Measurements from ENCODE around the gene DGAT2.
A peak's percentile ranks its signal among the peaks of the same experiment; 100 is the strongest.
"Not testable (repeated sequence)": the region's sequence is repeated elsewhere in the genome, so short reads cannot be mapped to it uniquely, and the experiment has no call there.

Gene DGAT2, protein sequence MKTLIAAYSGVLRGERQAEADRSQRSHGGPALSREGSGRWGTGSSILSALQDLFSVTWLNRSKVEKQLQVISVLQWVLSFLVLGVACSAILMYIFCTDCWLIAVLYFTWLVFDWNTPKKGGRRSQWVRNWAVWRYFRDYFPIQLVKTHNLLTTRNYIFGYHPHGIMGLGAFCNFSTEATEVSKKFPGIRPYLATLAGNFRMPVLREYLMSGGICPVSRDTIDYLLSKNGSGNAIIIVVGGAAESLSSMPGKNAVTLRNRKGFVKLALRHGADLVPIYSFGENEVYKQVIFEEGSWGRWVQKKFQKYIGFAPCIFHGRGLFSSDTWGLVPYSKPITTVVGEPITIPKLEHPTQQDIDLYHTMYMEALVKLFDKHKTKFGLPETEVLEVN

DNA sequence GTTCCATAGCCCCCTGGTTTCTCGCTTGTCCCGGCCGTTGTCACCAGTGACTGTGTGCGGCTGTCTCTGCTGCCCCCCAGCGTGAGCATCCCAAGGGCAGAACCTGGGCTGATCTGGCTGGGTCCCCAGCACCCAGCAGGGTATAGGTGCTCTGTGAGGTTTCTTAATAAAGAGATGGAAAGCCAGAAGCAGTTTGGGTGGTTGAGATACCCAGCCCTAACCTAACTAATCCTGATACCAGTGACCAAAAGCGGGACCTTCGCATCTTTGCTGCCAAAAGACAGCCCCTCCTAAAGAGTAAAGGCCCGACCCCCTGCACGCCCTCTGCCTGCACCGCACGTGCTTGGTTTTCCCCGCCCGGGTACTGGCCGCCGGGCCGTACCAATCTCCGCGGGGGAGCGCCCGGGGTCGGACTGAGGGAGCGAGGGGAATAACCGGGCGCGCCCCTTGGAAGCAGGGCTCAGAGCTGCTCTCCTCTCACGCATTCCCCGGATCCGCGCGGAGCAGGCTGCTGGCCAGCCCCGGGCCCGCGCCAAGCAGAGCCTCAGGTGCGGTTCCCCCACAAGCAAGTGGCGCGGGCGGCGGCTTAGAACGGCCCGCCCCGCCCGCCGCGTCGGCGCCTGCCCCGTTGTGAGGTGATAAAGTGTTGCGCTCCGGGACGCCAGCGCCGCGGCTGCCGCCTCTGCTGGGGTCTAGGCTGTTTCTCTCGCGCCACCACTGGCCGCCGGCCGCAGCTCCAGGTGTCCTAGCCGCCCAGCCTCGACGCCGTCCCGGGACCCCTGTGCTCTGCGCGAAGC is at the start of gene DGAT2:
DGAT2 (plus strand) TSS at position 667 of the 797 bp plus-strand sequence. CDS start 214 bp downstream, outside the sequence.
- peak; percentile 20 for DNase-seq (ENCODE audit: low read depth)

DNA sequence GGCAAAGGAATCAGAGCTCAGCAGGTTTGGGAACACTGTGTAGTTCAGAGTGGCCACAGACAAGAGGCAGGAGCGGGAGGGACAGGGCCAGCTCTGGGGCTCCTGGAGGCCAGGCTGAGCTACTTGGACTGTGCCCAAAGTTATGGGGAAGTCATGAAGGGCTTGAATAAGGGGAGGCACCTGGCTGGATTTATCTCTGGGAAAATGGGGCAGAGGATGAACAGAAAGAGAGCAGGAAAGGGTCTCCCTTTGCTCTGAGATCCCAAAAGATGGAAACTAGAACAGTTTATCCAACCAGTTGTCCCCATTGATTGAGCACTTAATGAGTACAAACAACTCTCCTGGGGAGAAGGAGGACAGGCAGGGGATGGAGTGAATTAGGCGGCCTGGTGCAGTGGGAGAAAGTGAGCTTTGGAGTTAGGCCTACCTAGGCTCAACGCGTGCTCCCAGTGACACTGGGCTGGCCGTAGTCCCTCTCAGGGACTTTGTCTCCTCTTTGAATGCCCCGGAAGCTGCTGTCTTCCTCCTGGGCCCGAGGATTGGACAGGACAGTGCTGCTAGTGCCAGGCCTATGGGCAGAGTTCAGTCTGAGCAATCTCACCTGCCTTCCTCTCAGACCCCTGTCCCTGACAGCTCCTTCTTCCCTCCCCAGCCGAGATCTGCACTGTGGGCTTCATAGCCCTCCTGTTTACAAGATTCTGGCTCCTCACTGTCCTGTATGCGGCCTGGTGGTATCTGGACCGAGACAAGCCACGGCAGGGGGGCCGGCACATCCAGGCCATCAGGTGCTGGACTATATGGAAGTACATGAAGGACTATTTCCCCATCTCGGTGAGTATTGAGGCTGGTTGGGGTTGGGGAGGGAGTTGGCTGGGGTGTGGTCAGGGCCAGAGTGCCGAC is 49.0 kb upstream of the DGAT2 start:
- no peak for DNase-seq (ENCODE audit: low read depth)

- no peak for DNase-seq (ENCODE audit: low read depth)
Measured at GRCh38 chr11:75720639-75721038, 47.9 kb upstream of the DGAT2 start.

- no peak for DNase-seq (ENCODE audit: low read depth)
Measured at GRCh38 chr11:75721852-75722668, 46.5 kb upstream of the DGAT2 start.

DNA sequence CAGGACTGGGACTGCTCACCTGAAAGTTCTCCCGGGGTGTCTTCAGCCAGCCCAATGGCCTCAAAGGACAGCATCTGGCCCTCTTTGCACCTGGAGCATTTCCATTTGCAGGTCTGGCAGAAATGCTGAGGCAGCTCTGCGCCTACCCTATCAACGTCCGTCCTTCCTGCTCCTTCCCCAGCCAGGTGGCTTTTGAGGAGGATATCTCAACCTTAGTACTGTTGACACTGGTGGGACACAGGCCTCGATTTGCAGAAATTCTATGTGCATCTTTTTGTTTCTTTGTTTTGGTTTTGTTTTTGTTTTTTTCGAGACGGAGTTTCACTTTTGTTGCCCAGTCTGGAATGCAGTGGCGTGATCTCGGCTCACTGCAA is 45.9 kb upstream of the DGAT2 start:
- DNase-seq (ENCODE audit: low read depth) = no peak

DNA sequence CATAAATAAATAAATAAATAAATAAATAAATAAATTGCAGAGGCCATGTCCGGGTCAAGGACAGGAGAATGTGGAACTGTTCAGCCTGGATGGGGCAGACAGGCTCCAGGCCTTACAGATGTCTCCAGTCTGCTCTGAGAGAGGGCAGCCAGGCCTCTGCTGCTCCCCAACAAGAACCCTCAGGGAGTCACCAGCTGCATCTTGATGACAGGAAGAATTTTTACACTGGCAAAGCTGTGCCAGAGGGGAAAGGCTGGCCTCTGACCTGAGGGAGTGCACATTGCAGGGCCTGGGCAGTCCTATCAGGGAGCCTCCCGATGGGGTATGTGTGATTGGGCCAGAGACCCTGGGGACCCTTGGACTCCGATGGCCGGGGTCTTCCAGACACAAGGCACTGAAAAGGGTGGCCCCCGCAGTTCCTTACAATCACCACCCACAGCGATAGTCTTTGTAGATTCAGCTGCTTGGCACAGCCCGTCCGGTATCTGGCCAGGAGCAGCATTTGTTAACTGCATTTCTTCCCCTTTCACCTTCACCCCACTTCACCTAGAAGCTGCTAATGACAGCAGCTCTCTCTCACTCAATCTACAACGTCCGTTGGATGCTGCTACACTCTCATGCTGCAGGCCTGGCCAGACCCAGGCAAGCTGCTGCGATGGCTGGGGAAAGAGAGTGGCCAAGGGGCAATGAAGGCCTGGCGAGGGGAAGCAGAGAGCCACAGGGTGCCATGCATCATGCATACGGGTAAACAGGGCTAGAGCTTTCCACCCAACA is 42.8 kb upstream of the DGAT2 start:
- no peak for DNase-seq (ENCODE audit: low read depth)

DNA sequence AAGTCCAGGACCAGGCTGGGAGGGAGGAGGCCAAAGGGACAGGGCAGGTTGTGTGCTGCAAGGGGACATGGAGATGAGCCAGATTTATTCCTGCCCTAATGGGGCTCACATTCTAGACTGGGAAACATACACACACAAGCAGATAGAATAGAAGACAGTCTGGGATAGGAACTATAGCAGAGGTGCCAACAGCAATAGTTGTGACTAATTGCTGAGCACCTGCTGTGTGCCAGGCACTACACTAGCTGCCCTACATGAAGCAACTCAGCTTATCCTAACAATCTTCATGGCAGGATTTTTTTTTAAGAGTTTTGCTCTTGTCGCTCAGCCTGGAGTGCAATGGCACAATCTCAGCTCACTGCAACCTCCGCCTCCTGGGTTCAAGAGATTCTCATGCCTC is 39.6 kb upstream of the DGAT2 start:
- DNase-seq (ENCODE audit: low read depth) = no peak

DNA sequence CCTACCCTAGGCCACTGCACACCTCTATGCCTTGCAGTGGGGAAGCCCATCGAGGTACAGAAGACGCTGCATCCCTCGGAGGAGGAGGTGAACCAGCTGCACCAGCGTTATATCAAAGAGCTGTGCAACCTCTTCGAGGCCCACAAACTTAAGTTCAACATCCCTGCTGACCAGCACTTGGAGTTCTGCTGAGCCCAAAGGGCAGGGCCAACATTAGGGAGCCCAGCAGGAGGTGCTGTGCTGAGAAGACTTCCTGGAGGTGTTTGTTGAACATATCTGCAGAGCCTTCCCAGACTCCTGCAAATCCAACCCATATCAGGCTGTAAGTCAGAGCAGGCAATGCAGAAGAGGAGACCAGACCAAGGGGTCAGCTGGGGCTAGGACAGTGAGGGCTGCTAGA is 37.5 kb upstream of the DGAT2 start:
- DNase-seq (ENCODE audit: low read depth) = no peak

DNA sequence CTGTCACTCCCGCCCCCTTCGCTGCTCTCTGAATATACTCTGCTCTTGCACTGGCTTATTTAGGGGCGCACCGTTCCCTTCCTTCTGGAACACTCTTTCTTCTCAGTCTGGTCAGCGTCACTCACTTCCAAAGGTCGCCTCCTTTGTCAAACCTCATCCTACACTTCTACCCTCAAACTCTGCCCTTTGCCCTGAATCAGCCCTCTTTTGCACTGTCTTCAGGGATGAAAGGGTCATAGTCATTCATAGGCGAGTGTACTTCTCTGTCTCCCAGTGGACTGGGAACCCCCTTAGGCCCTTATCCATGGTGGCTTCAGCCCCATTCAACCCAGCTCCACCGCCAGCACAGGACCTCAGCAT is 35.5 kb upstream of the DGAT2 start:
- no peak for DNase-seq (ENCODE audit: low read depth)

DNA sequence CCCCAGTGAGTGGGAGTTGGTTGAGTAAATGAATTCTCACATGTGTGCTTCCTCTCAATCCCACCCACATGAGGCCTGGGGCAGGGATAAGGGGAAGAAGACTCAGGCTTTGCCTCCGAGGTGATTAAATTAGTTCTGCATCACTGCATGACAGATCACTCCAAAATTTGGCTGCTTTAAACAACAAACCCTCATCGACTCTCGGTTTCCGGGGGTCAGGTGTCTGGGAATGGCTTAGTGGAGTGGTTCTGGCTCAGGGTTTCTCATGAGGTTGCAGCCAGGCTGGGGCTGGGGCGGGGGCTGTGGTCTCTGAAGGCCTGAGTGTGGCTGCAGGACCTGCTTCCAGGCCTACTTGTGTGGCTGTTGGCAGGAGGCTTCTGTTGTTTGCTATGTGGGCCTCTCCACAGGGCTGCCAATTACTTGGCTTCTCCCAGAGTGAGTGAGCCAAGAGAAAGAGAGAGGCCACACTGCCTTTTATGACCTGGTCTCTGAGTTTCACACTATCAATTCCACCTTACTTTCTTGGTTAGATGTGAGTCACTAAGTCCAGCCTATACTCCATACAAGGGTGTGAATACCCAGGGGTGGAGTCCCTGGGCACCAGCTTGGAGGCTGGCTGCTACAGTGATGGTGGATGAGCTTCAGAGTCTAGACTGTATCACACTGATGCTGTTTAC is 35.0 kb upstream of the DGAT2 start:
- no peak for DNase-seq (ENCODE audit: low read depth)

- DNase-seq (ENCODE audit: low read depth) = no peak
Measured at GRCh38 chr11:75734491-75735180, 33.9 kb upstream of the DGAT2 start.

DNA sequence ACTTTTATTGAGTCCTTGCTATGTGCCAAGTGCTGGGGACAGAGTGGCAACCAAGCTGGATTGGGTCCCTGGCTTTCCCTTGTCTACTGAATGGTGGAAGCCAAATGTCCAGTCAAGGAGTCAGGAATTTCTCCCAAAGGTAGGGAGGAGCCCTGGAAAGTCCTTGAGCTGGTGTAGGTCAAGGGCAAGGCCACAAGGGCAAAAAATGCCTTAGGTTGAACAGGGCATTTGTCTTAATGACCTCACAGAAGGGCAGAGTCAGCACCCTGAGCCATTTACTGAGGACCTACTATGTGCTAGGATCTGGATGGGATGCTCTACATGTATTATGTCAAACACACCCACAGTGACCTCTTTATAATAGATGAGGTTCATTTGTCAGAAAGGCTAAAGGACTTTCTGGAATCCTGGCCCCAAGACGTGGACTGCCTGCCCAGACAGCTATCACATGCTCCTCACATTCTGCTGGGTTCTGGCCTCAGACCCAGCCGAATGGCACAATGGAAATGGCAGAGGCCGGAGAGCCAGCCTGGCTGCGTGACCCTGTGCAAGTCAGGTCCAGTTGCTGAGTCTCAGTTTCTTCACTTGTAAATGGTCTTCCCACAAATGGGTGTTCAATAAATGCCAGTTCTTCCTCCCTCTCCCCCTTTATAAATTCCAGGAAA is 33.3 kb upstream of the DGAT2 start:
- DNase-seq (ENCODE audit: low read depth) = no peak

DNA sequence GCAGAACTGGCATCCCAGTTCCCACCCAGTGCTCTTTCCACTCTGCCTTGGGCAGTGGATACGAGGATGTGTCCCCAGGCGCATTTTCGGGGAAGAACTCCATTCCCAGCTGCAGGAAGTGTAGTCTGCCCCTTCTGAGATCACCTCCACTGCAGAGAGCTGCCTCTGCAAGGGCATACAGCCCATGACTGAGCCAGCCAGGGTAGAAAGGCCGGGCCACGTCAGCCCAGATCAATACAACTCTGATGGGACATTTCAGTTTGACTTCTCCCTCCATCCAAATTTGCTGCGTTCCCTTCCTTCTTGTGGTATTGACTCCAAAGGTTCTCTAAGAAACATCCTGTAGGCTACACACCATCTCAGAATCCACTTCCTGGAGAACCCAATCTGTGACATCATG is 31.3 kb upstream of the DGAT2 start:
- DNase-seq (ENCODE audit: low read depth) = no peak

DNA sequence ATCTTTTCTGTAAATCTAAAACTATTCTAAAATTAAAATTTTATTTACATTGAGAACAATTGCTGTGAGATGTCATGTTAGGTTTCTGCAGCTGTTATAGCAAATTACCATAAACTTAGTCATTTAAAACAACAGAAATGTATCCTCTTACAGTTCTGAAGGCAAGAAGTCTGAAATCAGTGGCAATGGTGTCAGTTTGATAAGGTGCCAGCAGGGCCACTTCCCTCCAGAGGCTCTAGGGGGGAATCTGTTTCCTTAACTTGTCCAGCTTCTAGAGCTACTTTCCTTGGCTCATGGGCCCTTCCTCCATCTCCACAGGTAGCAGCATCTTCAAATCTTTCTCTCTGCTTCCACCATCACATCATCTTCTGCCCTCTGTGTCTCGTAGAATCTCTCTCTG is 27.9 kb upstream of the DGAT2 start:
- DNase-seq (ENCODE audit: low read depth) = no peak

GRCh38 chr11:75743159-75743558 is 25.4 kb upstream of the DGAT2 start:
- not testable (repeated sequence) for DNase-seq (ENCODE audit: low read depth)

DNA sequence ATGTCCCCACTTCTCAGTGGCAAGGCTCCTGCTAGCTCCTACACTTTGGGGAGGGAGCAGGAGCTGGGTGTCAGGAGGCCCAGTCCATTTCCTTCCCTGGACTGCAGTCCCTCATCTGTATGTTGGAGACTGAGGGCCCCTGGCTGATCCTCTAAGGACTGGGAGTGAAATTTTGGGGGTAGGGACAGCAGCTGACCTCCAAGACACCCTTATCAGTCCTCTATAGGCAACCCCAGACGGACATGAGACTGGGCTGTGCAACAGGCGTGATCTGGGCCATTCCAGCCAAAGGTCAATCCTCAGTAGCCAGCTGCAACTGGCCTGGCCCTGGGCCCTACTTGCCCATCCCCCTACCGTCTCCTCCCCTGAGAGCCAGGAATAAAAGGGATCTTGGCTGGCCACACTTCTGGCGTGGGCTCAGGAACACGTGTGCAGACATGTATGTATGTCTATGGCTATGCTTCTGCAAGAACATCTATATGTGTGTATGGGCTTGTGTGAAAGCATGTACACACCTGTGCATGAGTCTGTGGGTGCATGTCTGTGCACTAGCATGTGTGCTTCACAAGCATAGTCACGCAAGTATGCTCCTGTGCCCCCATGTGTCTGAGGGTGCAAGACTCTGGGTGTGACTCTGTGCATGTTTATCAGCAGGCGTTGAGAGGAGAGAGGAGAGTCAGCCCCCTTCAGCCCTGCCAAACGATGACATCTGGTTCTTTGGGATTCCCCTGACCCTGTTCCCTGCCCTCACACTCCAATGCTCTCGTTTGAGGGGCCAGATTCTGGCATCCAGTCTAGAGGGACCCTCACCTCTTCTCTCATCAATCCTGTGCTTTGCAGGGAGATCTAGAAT is 24.6 kb upstream of the DGAT2 start:
- no peak for DNase-seq (ENCODE audit: low read depth)

DNA sequence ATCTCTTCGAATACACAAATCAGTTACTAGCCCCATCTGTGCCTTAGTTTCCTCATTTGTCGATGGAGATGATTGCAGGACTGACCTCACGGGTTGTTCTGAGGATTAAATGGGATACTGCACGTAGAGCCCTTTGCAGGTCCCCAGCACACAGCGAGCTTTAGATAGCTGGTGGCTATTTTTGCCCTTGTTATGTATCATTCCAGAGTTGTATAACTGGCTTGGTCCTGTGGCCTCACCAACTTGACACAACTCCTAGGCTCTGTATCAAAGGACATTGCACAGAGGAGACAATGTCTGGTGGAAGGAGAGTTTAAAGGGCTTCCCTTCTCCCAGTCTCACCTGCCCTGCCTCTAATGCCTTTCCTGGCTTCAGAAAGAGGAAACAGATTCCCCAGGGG is 22.8 kb upstream of the DGAT2 start:
- DNase-seq (ENCODE audit: low read depth) = no peak

DNA sequence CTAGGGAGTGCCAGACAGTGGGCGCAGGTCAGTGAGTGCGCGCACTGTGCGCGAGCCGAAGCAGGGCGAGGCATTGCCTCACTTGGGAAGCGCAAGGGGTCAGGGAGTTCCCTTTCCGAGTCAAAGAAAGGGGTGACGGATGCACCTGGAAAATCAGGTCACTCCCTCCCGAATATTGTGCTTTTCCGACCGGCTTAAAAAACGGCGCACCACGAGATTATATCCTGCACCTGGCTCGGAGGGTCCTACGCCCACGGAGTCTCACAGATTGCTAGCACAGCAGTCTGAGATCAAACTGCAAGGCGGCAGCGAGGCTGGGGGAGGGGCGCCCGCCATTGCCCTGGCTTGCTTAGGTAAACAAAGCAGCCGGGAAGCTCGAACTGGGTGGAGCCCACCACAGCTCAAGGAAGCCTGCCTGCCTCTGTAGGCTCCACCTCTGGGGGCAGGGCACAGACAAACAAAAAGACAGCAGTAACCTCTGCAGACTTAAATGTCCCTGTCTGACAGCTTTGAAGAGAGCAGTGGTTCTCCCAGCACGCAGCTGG is 19.8 kb upstream of the DGAT2 start:
- not testable (repeated sequence) for DNase-seq (ENCODE audit: low read depth)

Data from stimulated activated CD8-positive, alpha-beta memory T cell treated with anti-CD3 and anti-CD28 coated beads, Interleukin-15, amount 100 ng/mL, for 1 hour (primary cell).